Caco-2 (cell line): Measurements from ENCODE around the gene FAM98C. TPM values are rescaled to one million over a fixed set of nuclear protein-coding genes. Genes with fewer than 3 reads are reported as not detected.
A peak's percentile ranks its signal among the peaks of the same experiment; 100 is the strongest.

Experiments
- BruUV-seq: library from RNA; stranded (reverse); fragments of 400-500 nt; replicated peaks from 2 replicates; lab custom pipeline; 2021; lab: Mats Ljungman, UMichigan
- CTCF ChIA-PET: fragments of 300-600 bp; sonication (Branson Sonifier 250); formaldehyde crosslinking; loops from one replicate; lab custom pipeline; 2022; ENCODE audit warnings: antibody characterized with exemption; lab: Charles Lee
- POLR2A ChIA-PET: fragments of 300-600 bp; sonication (Branson Sonifier 250); formaldehyde crosslinking; loops from one replicate; lab custom pipeline; 2022; ENCODE audit warnings: antibody characterized with exemption; lab: Charles Lee
- DNase-seq, 2 experiments: peaks; one replicate each; pipeline versions ENCODE4 v3.0.0 to v3.0.0-alpha.2; 2020 to 2022
- H3K27me3 ChIP-seq: replicated peaks from 2 replicates; pipeline ENCODE4 v1.6.0; 2011; ENCODE audit warnings: low read length; ENCODE audit not compliant: control insufficient read depth, insufficient read depth
- H3K36me3 ChIP-seq: 2 replicates; pipeline ENCODE4 v1.5.1; 2011; ENCODE audit warnings: low read length; ENCODE audit not compliant: control insufficient read depth, insufficient read depth
- H3K4me1 ChIP-seq: fragments of 250-450 bp; sonication (Bioruptor Pico); 2 replicates; pipeline ENCODE4 v1.5.1; 2020; ENCODE audit warnings: mild to moderate bottlenecking
- H3K4me3 ChIP-seq: 2 replicates; pipeline ENCODE4 v1.5.1; 2011; ENCODE audit warnings: low read depth, mild to moderate bottlenecking, control low read depth, low read length
- H3K9me3 ChIP-seq: fragments of 250-450 bp; sonication (Bioruptor Pico); 2 replicates; pipeline ENCODE4 v1.5.1; 2020; ENCODE audit warnings: mild to moderate bottlenecking, moderate library complexity
- H3K27ac Mint-ChIP-seq: one replicate; pipeline ENCODE4 v1.8.0; 2022; ENCODE audit warnings: mixed read lengths; ENCODE audit not compliant: unreplicated experiment
- H3K27me3 Mint-ChIP-seq: one replicate; pipeline ENCODE4 v1.8.0; 2022; ENCODE audit warnings: mixed read lengths; ENCODE audit not compliant: insufficient read depth, unreplicated experiment
- H3K36me3 Mint-ChIP-seq: one replicate; pipeline ENCODE4 v1.8.0; 2022; ENCODE audit warnings: mild to moderate bottlenecking, mixed read lengths; ENCODE audit not compliant: insufficient read depth, unreplicated experiment
- H3K4me1 Mint-ChIP-seq: one replicate; pipeline ENCODE4 v1.8.0; 2022; ENCODE audit warnings: low read depth, mixed read lengths; ENCODE audit not compliant: unreplicated experiment
- H3K4me3 Mint-ChIP-seq: one replicate; pipeline ENCODE4 v1.8.0; 2022; ENCODE audit warnings: mild to moderate bottlenecking, moderate library complexity, mixed read lengths; ENCODE audit not compliant: unreplicated experiment
- H3K9me3 Mint-ChIP-seq: one replicate; pipeline ENCODE4 v1.8.0; 2022; ENCODE audit warnings: mixed read lengths; ENCODE audit not compliant: unreplicated experiment
- intact Hi-C: fragments of 100-400 bp; cut with micrococcal nuclease; formaldehyde crosslinking; loops from one replicate; pipeline ENCODE4 v1.10.0; 2022; ENCODE audit not compliant: unreplicated experiment
- total RNA-seq: library from RNA; stranded (reverse); gene quantifications from 2 replicates; pipeline ENCODE4 v1.2.3, GENCODE V29; 2022
- TF ChIP-seq, protein P1 (sequence below), 2 experiments: fragments of 200-600 bp in 1 of 2; IDR thresholded peaks; 1 replicate in 1 of 2; 2 replicates in 1 of 2; pipeline versions ENCODE4 v1.5.1 to v1.8.0; 2011 to 2022; ENCODE audit warnings: antibody characterized with exemption in 1 of 2, control low read depth in 1 of 2, inconsistent platforms in 1 of 2, low read depth in 1 of 2, low read length in 1 of 2, mild to moderate bottlenecking in 1 of 2, moderate library complexity in 1 of 2; ENCODE audit not compliant: insufficient read depth in 1 of 2, severe bottlenecking in 1 of 2, unreplicated experiment in 1 of 2

Gene FAM98C
- total RNA-seq, 1 experiment from 2014 or later, result 19.7 TPM

DNA sequence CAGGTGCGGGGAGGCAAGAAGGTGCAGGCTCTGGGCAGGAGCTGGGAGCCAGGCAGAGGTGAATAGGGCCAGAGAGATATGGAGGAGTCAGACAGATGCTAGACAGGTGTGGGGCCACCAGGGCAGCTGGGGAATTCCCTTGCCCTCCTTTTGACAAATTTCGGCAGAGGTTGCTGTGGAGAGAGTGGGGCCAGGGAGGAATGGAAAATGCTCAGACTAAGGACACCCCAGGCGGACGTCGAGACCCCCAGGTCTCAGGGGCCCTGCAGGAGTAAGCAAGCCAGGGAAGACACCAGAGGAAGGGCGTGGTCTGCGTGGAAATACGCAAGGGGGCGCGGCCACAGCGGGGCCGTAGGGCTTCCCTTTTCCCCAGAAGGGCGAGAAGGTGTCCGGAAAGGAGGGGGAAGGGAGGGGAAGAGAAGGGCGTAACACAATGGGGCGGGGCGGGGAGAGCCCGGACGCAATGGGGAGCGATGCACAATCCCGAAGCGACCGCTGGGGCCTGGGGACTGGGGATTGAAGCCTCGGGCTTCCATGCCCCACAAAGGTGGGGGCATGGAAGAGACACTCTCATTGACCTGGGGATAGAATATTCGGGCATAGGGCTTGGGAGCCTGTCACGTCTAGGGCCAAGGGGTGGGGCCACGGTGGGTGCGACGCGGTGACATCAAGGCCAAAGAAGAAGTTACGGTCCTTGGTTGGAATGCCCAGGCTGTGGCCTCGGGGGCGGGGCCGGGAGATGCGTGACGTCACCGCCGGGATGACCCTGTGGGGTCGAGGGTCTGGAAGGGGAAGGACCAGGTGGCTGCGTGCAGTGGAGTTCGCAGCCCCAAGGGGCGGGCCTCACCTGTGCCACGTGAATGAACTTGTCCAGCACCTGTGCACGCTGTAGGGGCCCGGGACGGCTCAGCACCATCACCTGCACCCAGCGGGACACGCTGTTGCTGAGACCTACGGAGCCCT is 14.9 kb downstream of the FAM98C start:
- TF ChIP-seq, protein P1, sequence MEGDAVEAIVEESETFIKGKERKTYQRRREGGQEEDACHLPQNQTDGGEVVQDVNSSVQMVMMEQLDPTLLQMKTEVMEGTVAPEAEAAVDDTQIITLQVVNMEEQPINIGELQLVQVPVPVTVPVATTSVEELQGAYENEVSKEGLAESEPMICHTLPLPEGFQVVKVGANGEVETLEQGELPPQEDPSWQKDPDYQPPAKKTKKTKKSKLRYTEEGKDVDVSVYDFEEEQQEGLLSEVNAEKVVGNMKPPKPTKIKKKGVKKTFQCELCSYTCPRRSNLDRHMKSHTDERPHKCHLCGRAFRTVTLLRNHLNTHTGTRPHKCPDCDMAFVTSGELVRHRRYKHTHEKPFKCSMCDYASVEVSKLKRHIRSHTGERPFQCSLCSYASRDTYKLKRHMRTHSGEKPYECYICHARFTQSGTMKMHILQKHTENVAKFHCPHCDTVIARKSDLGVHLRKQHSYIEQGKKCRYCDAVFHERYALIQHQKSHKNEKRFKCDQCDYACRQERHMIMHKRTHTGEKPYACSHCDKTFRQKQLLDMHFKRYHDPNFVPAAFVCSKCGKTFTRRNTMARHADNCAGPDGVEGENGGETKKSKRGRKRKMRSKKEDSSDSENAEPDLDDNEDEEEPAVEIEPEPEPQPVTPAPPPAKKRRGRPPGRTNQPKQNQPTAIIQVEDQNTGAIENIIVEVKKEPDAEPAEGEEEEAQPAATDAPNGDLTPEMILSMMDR (IDR thresholded peaks at IDR 0.05; ENCODE audit: insufficient read depth in 1 of 2, low read depth in 1 of 2, low read length in 1 of 2, severe bottlenecking in 1 of 2, unreplicated experiment in 1 of 2), result peak; percentile 15
- peaks cover 12% of the 10 kb centered on the region for H3K4me1 Mint-ChIP-seq
- Histone ChIP-seq H3K9me3 (no peaks in the 10 kb centered on the region), H3K27me3 (no peaks in the 10 kb centered on the region), H3K36me3 (no peaks in the 10 kb centered on the region), H3K4me1 (peaks cover 11% of the 10 kb centered on the region), H3K4me3 (peak overlapping the region; percentile 37)
- peaks cover 8% of the 10 kb centered on the region for H3K36me3 Mint-ChIP-seq
- H3K27me3 Mint-ChIP-seq, result peaks cover 7% of the 10 kb centered on the region
- peak overlapping the region; percentile 74 for H3K27ac Mint-ChIP-seq
- H3K4me3 Mint-ChIP-seq, result peak overlapping the region; percentile 81
- no TSS peak for BruUV-seq
- DNase-seq, result peak; percentile 85 to 88
- ChIA-PET POLR2A (no interaction called here), CTCF (interaction anchor here (0.9 to 1.2 kb wide), 2 partner anchors 15 kb away, joined by 3 to 6 read pairs; partner anchors contain the start of gene FAM98C)
- no peaks in the 10 kb centered on the region for H3K9me3 Mint-ChIP-seq
- intact Hi-C loops, result no loop called here

GRCh38 chr19:38420935-38421334 is 18.0 kb downstream of the FAM98C start:
- H3K27ac Mint-ChIP-seq, result no peak overlapping the region
- H3K9me3 Mint-ChIP-seq, result no peaks in the 10 kb centered on the region
- no peaks in the 10 kb centered on the region for H3K27me3 ChIP-seq
- peaks cover 12% of the 10 kb centered on the region for H3K4me1 Mint-ChIP-seq
- TF ChIP-seq, protein P1 (IDR thresholded peaks at IDR 0.05; ENCODE audit: insufficient read depth in 1 of 2, low read depth in 1 of 2, low read length in 1 of 2, severe bottlenecking in 1 of 2, unreplicated experiment in 1 of 2), result no peak
- no peaks in the 10 kb centered on the region for H3K36me3 ChIP-seq
- H3K36me3 Mint-ChIP-seq, result peaks cover 8% of the 10 kb centered on the region
- H3K4me3 ChIP-seq, result no peak overlapping the region
- BruUV-seq, result no TSS peak
- H3K4me3 Mint-ChIP-seq, result no peak overlapping the region
- POLR2A ChIA-PET, result no interaction called here
- H3K27me3 Mint-ChIP-seq, result peaks cover 7% of the 10 kb centered on the region
- no peaks in the 10 kb centered on the region for H3K9me3 ChIP-seq
- CTCF ChIA-PET, result interaction anchor here (1.0 kb wide), 1 partner anchor 18 kb away, joined by 3 read pairs; the partner anchor contains the start of gene FAM98C
- H3K4me1 ChIP-seq, result peaks cover 10% of the 10 kb centered on the region; the same call in 1 of the 2 replicates
- intact Hi-C loops, result no loop called here
- no peak for DNase-seq

DNA sequence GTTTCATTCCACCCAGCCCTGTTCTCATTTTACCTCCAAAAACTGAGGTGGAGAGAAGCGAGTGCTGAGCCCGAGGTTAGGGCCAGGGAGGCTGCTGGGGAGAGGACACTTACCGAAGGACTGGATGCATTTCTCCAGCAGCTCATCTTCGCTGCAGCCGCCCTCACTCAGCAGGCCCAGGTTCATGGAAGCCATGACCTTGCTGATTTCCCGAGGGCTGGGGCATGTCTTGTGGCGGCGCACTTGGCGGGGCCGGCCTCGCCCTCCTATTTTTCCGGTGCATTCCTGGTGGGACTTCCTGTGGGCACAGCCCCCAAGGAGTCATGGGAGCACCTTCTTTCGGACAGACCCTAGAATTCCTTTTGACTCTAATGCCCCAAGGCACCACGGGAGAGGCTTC is 19.0 kb downstream of the FAM98C start:
- Histone ChIP-seq H3K4me1 (peaks cover 10% of the 10 kb centered on the region; the same call in 1 of the 2 replicates), H3K9me3 (no peaks in the 10 kb centered on the region), H3K27me3 (no peaks in the 10 kb centered on the region), H3K4me3 (no peak overlapping the region), H3K36me3 (no peaks in the 10 kb centered on the region)
- DNase-seq, result no peak
- POLR2A ChIA-PET, result no interaction called here
- peaks cover 9% of the 10 kb centered on the region for H3K27me3 Mint-ChIP-seq
- TF ChIP-seq, protein P1 (IDR thresholded peaks at IDR 0.05; ENCODE audit: insufficient read depth in 1 of 2, low read depth in 1 of 2, low read length in 1 of 2, severe bottlenecking in 1 of 2, unreplicated experiment in 1 of 2), result no peak
- H3K27ac Mint-ChIP-seq, result no peak overlapping the region
- no peak overlapping the region for H3K4me3 Mint-ChIP-seq
- peaks cover 11% of the 10 kb centered on the region for H3K4me1 Mint-ChIP-seq
- no peaks in the 10 kb centered on the region for H3K9me3 Mint-ChIP-seq
- intact Hi-C loops, result no loop called here
- no TSS peak for BruUV-seq
- CTCF ChIA-PET, result interaction anchor here (0.6 kb wide), 1 partner anchor 19 kb away, joined by 3 read pairs; the partner anchor contains the start of gene FAM98C
- H3K36me3 Mint-ChIP-seq, result peaks cover 8% of the 10 kb centered on the region
